GM18861 (cell line): ENCODE measurements around the gene SRBD1.
A peak's percentile ranks its signal among the peaks of the same experiment; 100 is the strongest.

Source experiments
- ATAC-seq: cut with Tn5 transposase; IDR thresholded peaks from one replicate; pipeline ENCODE4 v1.9.1; 2021; ENCODE audit not compliant: unreplicated experiment

SRBD1 gene

GRCh38 chr2:45611020-45611859, at the start of gene SRBD1:
TSS of gene SRBD1 (minus strand) at chr2:45611267. CDS start at chr2:45605441, 5,826 bp downstream.
- peak; percentile 81 for ATAC-seq

- no peak for ATAC-seq
Measured at GRCh38 chr2:45654250-45654649, 43.2 kb upstream of the SRBD1 start.

- no peak for ATAC-seq
Measured at GRCh38 chr2:45653122-45653913, 42.3 kb upstream of the SRBD1 start.

- ATAC-seq, result no peak
Measured at GRCh38 chr2:45652090-45653031, 41.3 kb upstream of the SRBD1 start.

- peak; percentile 13 for ATAC-seq
Measured at GRCh38 chr2:45651415-45652089, 40.5 kb upstream of the SRBD1 start, which contains the start of gene PRKCE. TSS of gene PRKCE (plus strand) at chr2:45651675.

GRCh38 chr2:45650851-45651414, 39.9 kb upstream of the SRBD1 start:
- peak; percentile 58 for ATAC-seq

- ATAC-seq, result no peak
Measured at GRCh38 chr2:45649858-45650811, 39.1 kb upstream of the SRBD1 start.

- no peak for ATAC-seq
Measured at GRCh38 chr2:45649462-45649857, 38.4 kb upstream of the SRBD1 start.

- no peak for ATAC-seq
Measured at GRCh38 chr2:45648636-45649035, 37.6 kb upstream of the SRBD1 start.

GRCh38 chr2:45647986-45648520, 37.0 kb upstream of the SRBD1 start:
- ATAC-seq, result no peak

- no peak for ATAC-seq
Measured at GRCh38 chr2:45647356-45647755, 36.3 kb upstream of the SRBD1 start.

- no peak for ATAC-seq
Measured at GRCh38 chr2:45646289-45646688, 35.2 kb upstream of the SRBD1 start.

- no peak for ATAC-seq
Measured at GRCh38 chr2:45643543-45644542, 32.8 kb upstream of the SRBD1 start.

GRCh38 chr2:45643095-45643494, 32.0 kb upstream of the SRBD1 start:
- no peak for ATAC-seq

- no peak for ATAC-seq
Measured at GRCh38 chr2:45640576-45640975, 29.5 kb upstream of the SRBD1 start.

- ATAC-seq, result peak; percentile 57
Measured at GRCh38 chr2:45637440-45637839, 26.4 kb upstream of the SRBD1 start.

- no peak for ATAC-seq
Measured at GRCh38 chr2:45636008-45636407, 24.9 kb upstream of the SRBD1 start.
